ENCODE data around the gene FUT4.
A peak's percentile ranks its signal among the peaks of the same experiment; 100 is the strongest.

FUT4 gene

DNA sequence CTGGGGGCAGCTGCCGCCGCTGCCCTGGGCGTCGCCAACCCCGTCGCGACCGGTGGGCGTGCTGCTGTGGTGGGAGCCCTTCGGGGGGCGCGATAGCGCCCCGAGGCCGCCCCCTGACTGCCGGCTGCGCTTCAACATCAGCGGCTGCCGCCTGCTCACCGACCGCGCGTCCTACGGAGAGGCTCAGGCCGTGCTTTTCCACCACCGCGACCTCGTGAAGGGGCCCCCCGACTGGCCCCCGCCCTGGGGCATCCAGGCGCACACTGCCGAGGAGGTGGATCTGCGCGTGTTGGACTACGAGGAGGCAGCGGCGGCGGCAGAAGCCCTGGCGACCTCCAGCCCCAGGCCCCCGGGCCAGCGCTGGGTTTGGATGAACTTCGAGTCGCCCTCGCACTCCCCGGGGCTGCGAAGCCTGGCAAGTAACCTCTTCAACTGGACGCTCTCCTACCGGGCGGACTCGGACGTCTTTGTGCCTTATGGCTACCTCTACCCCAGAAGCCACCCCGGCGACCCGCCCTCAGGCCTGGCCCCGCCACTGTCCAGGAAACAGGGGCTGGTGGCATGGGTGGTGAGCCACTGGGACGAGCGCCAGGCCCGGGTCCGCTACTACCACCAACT is 1.0 kb downstream of the FUT4 start:
- CTCF ChIA-PET, result interaction anchor here (0.9 to 1.6 kb wide), 3 partner anchors 11 to 52 kb away, joined by 3 to 4 read pairs (median 3); no protein-coding TSS in a partner anchor
- POLR2A ChIA-PET, result no interaction called here
- DNase-seq (ENCODE audit: extremely low spot score), result no peak

DNA sequence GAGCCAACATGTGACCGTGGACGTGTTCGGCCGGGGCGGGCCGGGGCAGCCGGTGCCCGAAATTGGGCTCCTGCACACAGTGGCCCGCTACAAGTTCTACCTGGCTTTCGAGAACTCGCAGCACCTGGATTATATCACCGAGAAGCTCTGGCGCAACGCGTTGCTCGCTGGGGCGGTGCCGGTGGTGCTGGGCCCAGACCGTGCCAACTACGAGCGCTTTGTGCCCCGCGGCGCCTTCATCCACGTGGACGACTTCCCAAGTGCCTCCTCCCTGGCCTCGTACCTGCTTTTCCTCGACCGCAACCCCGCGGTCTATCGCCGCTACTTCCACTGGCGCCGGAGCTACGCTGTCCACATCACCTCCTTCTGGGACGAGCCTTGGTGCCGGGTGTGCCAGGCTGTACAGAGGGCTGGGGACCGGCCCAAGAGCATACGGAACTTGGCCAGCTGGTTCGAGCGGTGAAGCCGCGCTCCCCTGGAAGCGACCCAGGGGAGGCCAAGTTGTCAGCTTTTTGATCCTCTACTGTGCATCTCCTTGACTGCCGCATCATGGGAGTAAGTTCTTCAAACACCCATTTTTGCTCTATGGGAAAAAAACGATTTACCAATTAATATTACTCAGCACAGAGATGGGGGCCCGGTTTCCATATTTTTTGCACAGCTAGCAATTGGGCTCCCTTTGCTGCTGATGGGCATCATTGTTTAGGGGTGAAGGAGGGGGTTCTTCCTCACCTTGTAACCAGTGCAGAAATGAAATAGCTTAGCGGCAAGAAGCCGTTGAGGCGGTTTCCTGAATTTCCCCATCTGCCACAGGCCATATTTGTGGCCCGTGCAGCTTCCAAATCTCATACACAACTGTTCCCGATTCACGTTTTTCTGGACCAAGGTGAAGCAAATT is 1.8 kb downstream of the FUT4 start:
- TF ChIP-seq, protein P1, sequence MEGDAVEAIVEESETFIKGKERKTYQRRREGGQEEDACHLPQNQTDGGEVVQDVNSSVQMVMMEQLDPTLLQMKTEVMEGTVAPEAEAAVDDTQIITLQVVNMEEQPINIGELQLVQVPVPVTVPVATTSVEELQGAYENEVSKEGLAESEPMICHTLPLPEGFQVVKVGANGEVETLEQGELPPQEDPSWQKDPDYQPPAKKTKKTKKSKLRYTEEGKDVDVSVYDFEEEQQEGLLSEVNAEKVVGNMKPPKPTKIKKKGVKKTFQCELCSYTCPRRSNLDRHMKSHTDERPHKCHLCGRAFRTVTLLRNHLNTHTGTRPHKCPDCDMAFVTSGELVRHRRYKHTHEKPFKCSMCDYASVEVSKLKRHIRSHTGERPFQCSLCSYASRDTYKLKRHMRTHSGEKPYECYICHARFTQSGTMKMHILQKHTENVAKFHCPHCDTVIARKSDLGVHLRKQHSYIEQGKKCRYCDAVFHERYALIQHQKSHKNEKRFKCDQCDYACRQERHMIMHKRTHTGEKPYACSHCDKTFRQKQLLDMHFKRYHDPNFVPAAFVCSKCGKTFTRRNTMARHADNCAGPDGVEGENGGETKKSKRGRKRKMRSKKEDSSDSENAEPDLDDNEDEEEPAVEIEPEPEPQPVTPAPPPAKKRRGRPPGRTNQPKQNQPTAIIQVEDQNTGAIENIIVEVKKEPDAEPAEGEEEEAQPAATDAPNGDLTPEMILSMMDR (IDR thresholded peaks at IDR 0.05; ENCODE audit: control extremely low read depth, extremely low read depth, low read depth, missing control alignments), result no peak
- POLR2A ChIA-PET, result no interaction called here
- DNase-seq (ENCODE audit: extremely low spot score), result no peak
- CTCF ChIA-PET, result interaction anchor here (1.6 kb wide), 1 partner anchor 29 kb away, joined by 4 read pairs; no protein-coding TSS in a partner anchor

More for the DNA sequence above, 1.0 kb downstream of the FUT4 start:
- TF ChIP-seq, protein P1 (IDR thresholded peaks at IDR 0.05; ENCODE audit: control extremely low read depth, extremely low read depth, low read depth, missing control alignments), result no peak

DNA sequence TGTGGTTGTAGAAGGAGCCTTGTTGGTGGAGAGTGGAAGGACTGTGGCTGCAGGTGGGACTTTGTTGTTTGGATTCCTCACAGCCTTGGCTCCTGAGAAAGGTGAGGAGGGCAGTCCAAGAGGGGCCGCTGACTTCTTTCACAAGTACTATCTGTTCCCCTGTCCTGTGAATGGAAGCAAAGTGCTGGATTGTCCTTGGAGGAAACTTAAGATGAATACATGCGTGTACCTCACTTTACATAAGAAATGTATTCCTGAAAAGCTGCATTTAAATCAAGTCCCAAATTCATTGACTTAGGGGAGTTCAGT is 2.4 kb downstream of the FUT4 start:
- ChIA-PET CTCF (no interaction called here), POLR2A (no interaction called here)
- TF ChIP-seq, protein P1 (IDR thresholded peaks at IDR 0.05; ENCODE audit: control extremely low read depth, extremely low read depth, low read depth, missing control alignments), result no peak

DNA sequence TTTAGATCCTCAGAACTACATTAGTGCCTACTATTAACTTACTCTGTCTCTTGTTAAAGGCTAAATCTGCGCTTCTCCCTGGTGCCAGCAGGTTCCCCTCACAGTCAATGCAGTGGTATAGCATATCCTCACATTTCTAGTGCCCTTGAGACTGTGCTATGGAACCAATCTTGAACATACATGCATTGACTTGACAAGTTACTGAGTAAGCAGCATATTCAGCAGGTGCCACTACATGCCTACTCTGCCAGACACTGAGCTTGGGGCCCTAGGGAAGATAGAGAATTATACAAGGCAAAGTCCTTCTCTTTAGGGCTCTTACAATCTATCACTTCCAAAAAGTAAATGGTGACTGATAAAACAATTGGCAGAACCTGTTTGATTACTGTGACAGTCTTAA is 3.2 kb downstream of the FUT4 start:
- DNase-seq (ENCODE audit: extremely low spot score), result no peak
- ChIA-PET POLR2A (no interaction called here), CTCF (interaction anchor here (0.9 to 1.5 kb wide), 7 partner anchors 10 to 52 kb away, joined by 3 to 4 read pairs (median 4); no protein-coding TSS in a partner anchor)
- TF ChIP-seq, protein P1 (IDR thresholded peaks at IDR 0.05; ENCODE audit: control extremely low read depth, extremely low read depth, low read depth, missing control alignments), result no peak

More for the DNA sequence above, 2.4 kb downstream of the FUT4 start:
- DNase-seq (ENCODE audit: extremely low spot score), result no peak

DNA sequence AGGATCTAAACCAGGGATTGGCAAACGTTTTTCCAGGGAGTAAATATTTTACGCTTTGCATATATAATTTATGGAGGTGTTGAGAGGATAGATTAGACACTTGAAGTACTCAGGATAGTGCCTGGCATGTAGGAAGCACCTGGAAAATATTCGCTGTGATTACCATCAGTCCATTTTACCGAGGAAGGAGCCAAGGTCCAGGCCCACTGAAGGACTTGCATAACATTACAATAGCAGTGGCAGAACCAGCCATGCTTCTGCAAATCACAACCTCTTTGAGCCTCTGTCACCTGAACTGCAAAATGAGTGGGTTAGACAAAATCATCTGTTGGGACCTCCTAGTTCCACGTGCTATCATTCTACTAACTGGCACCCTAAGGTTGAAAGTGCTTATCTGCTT is 5.4 kb downstream of the FUT4 start:
- TF ChIP-seq, protein P1 (IDR thresholded peaks at IDR 0.05; ENCODE audit: control extremely low read depth, extremely low read depth, low read depth, missing control alignments), result no peak
- POLR2A ChIA-PET, result no interaction called here
- DNase-seq (ENCODE audit: extremely low spot score), result no peak
- CTCF ChIA-PET, result interaction anchor here (1.6 kb wide), 1 partner anchor 10 kb away, joined by 3 read pairs; no protein-coding TSS in a partner anchor

DNA sequence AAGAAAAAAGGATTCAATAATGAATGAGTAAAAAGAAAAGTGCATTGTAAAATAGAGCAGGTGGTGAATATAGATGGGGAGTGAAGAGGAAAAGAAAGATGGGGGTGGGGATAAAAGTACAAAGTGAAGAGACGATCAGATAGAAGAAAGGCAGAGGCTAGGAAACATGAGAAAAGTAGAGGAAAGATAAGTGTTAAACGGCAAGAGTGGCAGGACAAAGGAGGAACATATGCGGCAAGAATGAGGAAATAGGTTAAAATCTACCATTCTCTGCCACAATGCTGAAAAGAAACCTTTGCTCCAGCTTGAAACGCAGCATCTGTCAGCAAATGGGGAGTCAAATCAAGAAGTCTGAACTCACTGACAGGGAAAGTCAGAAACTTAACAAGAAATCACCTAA is 6.8 kb downstream of the FUT4 start:
- ChIA-PET CTCF (interaction anchor here (0.9 to 1.2 kb wide), 2 partner anchors 11 to 31 kb away, joined by 4 read pairs; no protein-coding TSS in a partner anchor), POLR2A (no interaction called here)
- peak; percentile 25 for DNase-seq (ENCODE audit: extremely low spot score)
- TF ChIP-seq, protein P1 (IDR thresholded peaks at IDR 0.05; ENCODE audit: control extremely low read depth, extremely low read depth, low read depth, missing control alignments), result no peak
